CD4-positive, alpha-beta T cell treated with Interleukin-6 at 100 ng/mL for 8 hours (primary cell): Measurements from ENCODE around the gene SLC26A11.
"Not testable (repeated sequence)": the region's sequence is repeated elsewhere in the genome, so short reads cannot be mapped to it uniquely, and the experiment has no call there.

Experiments
- DNase-seq: peaks from one replicate; pipeline ENCODE4 v3.0.0-alpha.2; 2020; ENCODE audit warnings: mixed read lengths, low spot score

The SLC26A11 gene

DNA sequence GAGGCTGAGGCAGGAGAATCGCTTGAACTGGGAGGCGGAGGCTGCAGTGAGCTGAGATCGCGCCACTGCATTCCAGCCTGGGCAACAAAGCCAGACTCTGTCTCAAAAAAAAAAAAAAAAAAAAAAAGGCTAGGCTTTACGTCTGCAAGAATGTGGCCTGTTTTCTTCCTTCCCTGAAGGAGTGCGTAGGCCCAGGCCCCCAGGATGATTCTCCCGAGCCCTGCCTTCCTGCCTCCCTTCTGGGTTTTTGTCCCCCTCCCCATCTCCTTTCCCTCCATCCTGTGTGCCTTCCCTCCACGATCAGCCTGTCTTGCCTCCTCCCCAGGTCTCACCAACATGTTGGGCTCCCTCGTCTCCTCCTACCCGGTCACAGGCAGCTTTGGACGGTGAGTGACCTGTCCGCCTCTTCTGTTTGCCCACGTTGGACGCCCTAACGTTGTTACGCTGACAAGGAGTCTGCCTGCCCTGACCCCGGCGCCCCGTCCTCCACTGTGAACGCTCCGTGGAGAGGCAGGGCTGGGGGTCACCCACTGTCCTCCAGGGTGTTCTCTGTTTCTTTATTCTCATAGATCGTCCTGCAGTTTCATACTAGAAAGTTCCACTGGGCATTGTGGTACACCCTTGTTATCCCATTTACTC, 24.8 kb downstream of the SLC26A11 start:
- no peak for DNase-seq

DNA sequence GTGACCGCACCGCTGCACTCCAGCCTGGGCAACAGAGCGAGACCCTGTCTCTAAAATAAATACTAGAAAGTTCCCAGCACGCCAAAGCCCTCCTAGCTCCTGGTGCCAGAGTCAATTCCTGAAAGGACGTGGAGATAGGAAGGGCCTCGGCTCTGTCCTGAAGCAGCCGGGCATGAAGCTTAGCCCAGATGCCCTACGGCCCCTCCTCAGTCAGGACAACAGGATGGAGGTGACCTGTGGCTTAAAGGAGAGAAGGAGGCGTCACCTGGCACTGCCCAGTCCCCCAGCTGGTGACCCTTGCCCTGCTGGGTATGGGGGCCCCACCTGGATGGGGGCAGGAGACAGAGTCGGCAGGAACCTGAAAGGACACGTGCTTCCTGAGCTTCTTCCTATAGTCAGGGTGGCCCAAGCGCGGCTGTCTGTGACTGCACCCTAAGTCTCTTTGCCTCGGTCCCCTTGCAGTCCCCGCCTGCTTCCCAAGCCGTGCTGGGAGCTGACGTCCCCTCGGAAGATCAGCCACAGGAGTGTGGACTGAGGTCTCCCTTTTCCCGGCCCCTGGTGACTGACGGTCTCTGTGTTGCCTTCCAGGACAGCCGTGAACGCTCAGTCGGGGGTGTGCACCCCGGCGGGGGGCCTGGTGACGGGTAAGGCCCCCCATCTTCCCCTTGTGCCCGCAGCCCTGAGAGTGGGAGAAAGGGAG, 25.5 kb downstream of the SLC26A11 start:
- no peak for DNase-seq

DNA sequence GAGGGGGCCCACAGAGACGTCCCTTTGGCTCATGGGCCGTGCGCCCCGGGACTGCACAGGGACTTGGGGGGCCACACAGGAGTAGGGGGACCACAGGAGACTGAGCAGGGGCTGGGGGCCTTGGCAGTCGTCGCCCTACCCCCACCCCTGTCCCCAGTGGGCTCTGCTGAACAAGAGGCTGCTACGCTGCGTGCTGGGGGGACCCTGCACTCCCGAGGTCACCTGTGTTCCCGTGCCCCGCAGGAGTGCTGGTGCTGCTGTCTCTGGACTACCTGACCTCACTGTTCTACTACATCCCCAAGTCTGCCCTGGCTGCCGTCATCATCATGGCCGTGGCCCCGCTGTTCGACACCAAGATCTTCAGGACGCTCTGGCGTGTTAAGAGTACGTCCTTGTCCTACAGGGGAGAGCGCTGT, 26.0 kb downstream of the SLC26A11 start:
- DNase-seq, result no peak

DNA sequence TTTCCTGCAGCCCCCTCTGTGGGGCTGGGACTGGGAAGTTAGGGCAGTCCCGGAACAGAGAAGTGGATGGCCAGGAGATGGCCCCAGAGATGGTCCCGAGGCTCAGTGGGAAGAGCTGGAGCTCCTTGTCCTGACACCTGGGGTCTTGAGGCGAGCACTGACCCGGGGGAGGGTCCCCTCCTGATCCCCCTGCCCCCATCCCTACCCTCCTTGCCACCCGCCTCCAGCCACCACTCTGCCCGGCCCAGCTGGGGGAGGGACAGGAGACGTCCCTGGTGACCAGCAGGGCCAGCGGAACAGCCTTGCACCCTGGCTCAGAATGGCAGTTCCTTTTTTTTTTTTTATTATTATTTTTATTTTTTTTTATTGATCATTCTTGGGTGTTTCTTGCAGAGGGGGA, 26.5 kb downstream of the SLC26A11 start:
- DNase-seq, result no peak

DNA sequence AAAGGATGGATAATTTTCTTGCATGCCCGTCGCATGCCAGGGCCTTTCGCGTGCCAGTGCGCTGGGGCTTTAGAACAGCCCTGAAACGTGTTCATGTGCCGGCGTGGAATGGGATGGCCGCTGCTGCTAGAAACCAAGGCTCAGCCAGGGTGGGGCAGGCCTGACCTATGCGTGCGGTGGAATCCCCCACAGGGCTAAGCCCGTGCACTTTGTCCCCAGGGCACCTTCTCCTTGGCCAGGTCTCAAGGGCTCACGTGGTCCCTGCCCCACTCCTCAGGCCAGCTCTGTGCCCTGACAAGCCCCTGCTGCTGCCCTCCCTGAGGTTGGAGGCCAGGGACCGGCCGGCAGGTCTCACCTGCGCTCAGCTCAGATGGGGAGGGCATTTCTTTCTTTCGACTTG, 27.3 kb downstream of the SLC26A11 start:
- DNase-seq, result no peak

DNA sequence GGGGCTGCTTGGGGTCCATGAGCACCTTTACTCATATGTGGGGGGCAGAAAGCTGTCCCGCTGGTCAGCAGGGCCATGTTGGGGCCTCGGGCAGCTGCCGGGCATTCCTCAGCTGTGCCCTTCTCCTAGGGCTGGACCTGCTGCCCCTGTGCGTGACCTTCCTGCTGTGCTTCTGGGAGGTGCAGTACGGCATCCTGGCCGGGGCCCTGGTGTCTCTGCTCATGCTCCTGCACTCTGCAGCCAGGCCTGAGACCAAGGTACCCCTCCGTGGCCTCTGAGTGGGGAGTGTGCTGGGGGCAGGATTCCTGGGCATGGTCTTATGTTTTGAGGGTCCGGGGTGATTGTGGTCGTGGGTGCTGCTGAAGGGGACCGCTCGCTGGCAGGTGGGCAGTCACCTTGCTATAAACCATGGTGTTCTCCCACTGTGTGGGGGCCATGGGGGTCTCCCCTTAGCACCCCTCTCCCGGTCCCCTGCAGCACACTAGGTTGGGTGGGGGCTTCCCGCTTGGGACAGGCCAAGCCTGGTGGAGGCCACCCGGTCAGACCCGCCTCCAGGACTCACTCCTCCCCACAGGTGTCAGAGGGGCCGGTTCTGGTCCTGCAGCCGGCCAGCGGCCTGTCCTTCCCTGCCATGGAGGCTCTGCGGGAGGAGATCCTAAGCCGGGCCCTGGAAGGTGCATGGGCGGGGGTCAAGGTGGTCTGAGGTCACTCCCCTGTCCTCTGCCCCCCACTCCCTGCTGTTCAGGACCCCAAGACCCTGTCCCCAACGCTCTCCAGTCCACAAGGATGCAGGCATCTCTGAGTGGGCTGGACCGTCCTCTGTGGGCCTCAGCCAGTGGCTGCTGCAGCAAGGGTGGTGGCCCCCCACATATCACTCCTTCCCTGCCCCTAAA, 28.0 kb downstream of the SLC26A11 start:
- DNase-seq, result no peak

DNA sequence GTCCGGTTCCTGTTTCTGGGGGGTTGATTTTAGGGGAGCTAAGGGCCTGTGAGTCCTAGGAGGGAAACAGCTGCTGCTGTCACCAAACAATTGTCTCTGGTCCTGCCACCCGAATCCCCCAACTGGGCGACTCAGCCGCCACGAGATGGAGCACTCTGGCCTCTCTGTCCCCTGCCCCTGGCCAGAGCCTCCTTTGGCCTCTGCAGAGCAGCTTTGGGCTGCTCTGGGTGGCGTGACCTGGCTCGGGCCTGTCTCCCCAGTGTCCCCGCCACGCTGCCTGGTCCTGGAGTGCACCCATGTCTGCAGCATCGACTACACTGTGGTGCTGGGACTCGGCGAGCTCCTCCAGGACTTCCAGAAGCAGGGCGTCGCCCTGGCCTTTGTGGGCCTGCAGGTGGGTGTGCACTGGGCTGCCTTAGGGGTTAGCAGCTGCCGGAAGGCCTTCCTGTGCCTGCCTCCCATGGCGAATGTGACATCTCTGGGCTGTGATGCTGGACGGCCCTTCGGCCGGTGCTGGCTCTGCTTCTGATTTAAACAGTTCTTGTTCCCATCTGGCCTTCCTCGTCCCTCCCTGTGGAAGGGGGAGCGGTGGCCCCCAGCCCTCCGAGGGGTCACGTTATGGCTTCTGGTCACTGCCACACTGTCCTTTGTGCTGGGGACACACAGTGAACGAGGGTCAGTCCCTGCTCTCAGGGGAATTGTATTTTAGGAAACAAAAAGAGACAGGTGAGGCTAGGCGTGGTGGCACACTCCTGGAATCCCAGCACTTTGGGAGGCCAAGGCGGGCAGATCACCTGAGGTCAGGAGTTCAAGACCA, 28.9 kb downstream of the SLC26A11 start:
- no peak for DNase-seq

DNA sequence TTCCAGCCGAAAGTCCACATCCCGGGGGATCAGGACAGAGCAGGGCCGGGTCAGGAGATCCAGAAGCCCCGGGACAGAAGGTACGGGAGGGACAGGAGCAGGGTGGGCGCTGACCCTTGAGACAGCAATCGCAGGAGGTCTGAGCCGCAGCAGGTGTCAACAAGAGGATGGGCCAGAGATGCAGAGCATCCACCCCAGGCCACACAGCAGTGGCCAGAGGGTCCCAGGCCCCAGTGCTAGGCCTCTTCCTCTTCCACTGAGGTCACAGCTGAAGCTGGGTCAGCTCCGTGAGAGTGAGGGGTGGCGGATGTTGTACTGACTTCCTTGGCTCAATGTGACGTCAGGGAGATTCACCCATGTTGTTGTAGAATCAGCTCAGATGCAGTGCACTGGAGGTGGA, 31.7 kb downstream of the SLC26A11 start:
- no peak for DNase-seq

DNA sequence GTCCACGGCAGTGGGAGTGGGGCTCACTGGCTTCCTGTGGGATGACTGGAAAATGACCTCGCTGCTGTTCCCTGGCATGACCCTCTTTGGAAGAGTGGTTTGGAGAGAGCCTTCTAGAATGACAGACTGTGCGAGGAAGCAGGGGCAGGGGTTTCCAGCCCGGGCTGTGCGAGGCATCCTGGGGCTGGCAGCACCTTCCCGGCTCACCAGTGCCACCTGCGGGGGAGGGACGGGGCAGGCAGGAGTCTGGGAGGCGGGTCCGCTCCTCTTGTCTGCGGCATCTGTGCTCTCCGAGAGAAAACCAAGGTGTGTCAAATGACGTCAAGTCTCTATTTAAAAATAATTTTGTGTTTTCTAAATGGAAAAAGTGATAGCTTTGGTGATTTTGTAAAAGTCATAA, 32.6 kb downstream of the SLC26A11 start:
- DNase-seq, result peak; percentile 85

DNA sequence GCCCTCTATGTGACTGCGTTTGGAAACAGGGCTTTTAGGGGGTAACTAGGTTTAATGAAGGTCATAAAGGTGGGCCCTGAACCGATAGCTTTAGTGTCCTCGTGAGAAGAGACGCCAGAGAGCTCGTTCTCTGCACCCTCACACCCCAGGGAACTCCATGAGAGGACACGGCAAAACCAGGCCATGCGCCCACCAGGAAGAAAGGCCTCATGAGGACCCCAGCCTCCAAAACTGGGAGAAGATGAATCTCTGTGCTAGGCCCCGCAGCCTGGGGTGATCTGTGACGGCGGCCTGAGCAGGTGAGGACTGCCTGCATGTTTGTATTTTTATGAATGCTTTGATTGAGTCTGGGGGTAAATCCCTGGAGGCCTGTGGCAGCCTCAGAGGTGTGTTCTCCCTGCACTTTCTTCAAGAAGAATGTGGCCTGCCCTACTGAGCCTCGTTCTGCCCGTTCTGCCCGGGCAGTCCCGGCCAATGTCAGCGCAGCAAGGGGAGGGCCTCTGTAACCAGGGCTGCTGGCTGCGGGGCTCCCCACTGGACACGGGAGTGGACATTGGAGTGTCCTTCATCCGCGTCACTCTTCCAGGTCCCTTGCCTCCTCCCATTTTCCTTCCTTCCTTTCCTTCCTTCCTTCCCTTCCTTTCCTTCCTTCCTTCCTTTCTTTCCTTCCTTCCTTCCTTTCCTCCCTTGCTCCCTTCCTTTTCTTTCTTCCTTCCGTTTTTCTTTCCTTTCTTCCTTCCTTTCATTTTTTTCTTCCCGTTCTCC, 33.6 kb downstream of the SLC26A11 start:
- no peak for DNase-seq

DNA sequence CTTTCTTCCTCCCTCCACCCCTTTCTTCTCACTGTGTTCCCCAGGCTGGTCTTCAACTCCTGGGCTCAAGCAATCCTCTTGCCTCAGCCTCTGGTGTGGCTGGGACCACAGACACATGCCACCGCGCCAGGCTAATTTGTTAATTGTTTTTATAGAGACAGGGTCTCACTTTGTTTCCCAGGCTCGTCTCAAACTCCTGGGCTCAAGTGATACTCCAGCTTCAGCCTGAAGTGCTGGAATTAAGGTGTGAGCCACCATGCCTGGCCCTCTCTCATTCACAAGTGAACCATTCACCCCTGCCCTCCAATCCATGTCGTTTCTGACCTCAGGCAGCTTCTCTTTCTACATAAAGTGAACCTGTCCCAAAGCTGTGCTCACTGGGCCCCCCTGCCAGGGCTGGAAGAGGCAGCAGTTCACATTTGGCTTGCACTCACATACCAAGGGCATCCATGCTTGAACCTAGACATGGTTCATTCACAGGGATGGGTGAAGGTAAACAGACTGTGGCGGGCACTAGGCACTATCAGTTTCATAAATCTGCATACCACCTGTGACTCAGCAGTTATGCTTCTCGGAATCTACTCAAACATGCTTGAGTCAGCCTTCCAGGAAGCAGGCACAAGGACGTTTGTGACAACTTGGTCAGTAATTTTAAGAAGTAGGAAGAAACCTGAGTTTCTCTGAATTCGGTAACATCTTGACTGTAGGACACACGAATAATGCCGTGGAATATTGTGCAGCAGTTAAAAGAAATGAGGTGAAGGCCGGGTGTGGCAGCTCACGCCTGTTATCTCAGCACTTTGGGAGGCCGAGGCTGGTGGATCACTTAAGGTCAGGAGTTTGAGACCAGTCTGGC, 34.4 kb downstream of the SLC26A11 start:
- DNase-seq, result peak; percentile 81

DNA sequence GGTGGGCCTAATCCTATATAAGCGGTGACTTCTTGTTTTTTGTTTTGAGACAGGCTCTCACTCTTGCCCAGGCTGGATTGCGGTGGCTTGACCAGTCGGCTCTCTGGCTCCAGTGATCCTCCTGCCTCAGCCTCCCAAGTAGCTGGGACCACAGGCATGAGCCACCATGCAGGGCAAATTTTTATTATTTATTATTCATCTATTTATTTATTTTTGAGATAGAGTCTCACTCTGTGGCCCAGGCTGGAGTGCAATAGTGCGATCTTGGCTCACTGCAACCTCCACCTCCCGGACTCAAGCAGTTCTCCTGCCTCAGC, 35.8 kb downstream of the SLC26A11 start:
- no peak for DNase-seq

DNA sequence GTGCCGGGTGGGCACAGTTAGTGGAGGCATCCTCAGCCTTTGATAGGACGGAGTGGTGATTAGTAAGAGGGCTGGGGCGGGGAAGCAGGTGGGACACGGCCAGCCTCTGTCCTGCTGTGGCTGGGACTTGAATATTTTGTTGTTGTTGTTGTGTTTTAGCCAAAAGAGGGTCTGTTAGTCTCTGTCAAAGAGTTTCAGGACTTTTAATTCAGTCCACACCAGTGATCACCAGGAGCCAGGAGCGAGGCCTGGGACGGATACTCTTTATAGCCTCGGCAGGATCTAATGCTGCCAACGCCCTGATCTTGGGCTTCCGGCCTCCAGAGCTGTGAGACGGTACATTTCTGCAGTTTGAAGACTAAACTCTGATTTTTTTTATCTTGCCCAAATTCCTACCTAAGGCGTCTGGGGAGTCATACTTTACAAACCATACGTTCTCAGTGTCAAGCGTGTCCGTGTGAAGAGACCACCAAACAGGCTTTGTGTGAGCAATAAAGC, 37.5 kb downstream of the SLC26A11 start:
- no peak for DNase-seq

DNA sequence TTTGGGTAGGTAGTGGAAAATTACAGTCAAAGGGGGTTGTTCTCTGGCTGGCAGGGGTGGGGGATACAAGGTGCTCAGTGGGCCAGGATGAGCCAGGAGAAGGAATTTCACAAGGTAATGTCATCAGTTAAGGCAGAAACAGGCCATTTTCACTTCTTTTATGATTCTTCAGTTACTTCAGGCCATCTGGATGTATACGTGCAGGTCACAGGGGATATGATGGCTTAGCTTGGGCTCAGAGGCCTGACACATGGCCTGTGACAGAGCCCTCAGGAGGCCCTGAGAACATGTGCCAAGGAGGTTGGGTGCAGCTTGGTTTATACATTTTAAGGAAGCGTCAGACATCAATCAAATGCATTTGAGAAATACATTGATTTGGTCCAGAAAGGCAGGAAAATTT, 38.1 kb downstream of the SLC26A11 start:
- DNase-seq, result not testable (repeated sequence)

DNA sequence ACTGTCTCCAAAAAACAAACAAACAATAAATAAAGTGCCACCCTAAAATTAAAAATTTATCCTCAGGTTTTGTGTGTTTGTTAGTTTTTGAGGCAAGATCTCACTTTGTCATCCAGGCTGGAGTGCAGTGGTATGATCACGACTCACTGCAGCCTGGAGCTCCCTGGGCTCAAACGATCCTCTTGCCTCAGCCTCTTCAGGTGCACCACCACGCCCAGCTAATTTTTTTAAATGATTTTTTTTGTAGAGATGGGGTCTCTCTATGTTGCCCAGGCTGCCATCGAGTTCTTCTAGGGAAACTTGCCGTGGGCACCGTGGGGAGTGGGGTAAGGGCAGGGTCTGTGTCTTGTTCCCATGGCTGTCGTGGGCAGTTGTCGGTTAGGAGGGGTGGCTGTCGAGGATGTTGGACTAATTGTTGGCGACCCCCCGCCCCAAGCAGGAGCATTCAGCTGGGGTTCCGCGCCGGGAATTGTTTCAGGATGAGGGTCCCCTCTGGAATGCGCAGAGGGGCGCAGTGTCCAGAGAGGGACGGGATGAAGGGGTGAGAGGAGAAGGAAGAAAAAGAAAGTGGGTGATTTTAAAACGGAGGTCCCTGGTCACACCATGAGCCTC, 39.3 kb downstream of the SLC26A11 start:
- DNase-seq, result no peak

DNA sequence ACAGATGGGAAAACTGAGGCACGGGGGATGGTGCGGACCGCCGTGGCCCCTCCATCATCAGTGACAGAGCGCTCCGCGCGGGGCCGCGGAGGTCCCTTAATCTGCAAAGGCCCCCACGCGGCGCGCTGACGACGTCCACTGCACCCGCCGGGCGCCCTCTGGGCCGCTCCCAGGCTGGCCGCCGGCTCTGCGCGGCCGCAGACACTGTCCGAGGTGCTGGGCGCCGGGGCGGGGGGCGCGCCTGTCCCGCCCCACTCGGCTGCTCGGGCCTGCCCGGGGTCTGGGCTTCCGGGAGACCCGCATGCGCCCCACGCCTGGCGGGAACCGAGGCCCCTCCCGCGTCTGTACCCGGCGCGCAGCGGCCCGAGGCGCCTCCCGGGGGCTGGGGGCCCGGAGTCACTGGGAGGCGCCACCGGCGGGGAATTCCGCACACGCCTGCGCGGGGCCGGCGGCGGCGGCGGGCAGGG, 39.9 kb downstream of the SLC26A11 start:
- peak; percentile 78 for DNase-seq

DNA sequence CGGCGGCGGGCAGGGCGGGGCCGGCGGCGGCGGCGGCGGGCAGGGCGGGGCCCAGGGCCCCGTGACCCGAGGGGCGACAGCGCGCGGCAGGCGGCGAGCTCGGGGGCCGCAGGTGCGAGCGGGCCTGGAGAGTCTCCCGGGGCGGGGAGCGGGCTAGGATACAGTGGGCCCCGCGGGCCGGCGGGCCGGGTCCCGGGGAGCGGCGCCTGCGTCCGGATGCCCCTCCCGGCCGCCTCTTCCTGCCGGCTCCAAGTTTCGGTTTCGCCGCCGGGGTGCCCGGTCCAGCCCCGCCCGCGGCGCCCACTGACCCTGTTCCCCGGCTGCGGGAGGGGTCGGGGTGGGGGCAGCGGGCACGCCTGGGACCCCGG, 40.5 kb downstream of the SLC26A11 start, which contains the start of gene RNF213:
Gene RNF213, plus strand, starts transcription at position 62 of the 368 bp plus-strand sequence. CDS start 2,830 bp downstream, outside the sequence.
- peak; percentile 49 for DNase-seq

DNA sequence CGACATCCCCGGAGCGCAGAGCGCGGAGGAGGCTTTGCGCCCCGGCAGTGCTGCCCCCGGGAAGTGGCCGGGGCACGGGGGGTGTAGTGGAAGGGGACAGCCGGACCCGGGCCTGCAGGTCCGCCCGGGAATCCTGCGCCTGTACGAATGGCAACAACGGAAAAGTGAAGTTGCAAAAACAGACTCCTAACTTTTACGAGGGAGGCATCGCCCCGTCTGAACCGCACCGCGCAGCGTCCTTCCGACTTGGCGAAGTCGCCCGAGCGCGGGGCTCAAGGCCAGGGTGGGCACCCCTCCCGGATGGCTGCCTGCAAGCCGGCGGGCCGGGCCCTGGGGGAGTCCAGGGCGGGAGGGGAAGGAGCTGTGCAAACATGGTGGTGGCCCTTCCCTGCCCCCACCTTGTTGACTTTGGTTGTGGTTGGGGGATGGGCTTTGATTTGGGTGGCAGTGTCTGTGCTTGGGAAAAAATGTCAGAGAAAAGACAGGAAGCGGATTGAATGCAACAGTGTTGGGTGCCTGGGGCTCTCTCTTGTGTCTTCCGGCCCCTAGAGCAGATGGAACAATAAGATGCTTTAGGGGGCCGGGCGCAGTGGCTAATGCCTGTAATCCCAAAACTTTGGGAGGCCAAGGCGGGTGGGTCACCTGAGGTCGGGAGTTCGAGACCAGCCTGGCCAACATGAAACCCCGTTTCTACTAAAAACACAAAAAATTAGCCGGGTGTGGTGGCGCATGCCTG, 41.1 kb downstream of the SLC26A11 start:
- peak; percentile 86 for DNase-seq

DNA sequence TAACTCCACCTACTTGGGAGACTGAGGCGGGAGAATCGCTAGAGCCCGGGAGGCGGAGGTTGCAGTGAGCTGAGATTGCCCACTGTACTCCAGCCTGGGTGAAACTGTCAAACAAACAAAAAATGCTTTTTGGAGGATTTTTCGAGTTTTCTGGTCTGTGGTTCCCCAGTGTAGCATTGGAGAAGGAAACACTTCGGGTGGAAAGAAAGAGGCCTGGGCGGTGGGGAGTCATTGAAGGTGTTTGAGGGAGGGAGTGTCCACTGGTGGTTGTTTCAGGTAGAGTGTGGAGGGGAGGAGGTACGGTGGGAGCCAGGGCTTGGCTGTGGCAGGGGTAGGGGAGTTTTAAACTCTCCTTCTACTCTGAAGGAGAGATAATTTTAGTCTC, 41.7 kb downstream of the SLC26A11 start:
- DNase-seq, result no peak
